ENCODE data around the gene ZNF428.
"Not testable (repeated sequence)": the region's sequence is repeated elsewhere in the genome, so short reads cannot be mapped to it uniquely, and the experiment has no call there.

The ZNF428 gene, protein sequence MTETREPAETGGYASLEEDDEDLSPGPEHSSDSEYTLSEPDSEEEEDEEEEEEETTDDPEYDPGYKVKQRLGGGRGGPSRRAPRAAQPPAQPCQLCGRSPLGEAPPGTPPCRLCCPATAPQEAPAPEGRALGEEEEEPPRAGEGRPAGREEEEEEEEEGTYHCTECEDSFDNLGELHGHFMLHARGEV

GRCh38 chr19:43619262-43620060, at the start of gene ZNF428:
Gene ZNF428 (minus strand): TSS chr19:43619629. CDS start chr19:43614304, 5,325 bp downstream.
- peak; percentile 10 for DNase-seq (ENCODE audit: low read depth)

DNA sequence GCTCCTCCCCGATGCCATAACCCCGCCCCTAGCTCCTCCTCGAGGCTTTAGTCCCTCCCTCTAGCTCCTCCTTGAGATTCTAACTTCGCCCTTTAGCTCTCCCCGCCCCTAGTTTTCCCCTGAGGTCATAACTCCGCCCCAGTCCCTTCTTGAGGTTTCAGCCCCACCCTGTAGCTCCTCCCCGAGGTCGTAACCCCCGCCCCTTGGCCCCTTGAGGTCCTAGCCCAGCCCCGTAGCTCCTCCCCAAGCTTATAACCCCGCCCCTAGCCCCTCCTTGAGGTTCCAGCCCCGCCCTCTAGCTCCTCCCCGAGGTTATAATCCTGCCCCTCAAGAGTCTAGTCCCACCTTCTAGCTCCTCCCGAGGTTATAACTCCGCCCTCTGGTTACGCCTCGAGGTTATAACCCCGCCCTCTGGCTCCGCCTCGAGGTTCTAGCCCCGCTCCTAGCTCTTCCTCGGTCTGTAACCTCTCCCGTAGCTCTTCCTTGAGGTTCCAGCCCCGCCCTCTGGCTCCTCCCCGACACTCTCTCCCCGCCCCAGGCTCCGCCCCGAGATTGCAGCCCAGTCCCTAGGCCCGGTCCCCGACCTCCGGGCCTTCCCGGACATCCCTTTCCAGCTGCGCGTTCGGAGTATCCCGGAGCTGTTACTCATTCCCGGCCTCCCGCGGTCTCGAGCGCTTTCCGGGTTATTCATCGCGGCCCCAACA, 49.1 kb upstream of the ZNF428 start:
- DNase-seq (ENCODE audit: low read depth), result peak; percentile 99

- no peak for DNase-seq (ENCODE audit: low read depth)
Measured at GRCh38 chr19:43667876-43668405, 48.5 kb upstream of the ZNF428 start.

GRCh38 chr19:43667126-43667875, 47.9 kb upstream of the ZNF428 start:
- no peak for DNase-seq (ENCODE audit: low read depth)

- no peak for DNase-seq (ENCODE audit: low read depth)
Measured at GRCh38 chr19:43664018-43664417, 44.6 kb upstream of the ZNF428 start.

GRCh38 chr19:43662487-43662886, 43.1 kb upstream of the ZNF428 start:
- no peak for DNase-seq (ENCODE audit: low read depth)

GRCh38 chr19:43660971-43661360, 41.5 kb upstream of the ZNF428 start:
- DNase-seq (ENCODE audit: low read depth), result no peak

DNA sequence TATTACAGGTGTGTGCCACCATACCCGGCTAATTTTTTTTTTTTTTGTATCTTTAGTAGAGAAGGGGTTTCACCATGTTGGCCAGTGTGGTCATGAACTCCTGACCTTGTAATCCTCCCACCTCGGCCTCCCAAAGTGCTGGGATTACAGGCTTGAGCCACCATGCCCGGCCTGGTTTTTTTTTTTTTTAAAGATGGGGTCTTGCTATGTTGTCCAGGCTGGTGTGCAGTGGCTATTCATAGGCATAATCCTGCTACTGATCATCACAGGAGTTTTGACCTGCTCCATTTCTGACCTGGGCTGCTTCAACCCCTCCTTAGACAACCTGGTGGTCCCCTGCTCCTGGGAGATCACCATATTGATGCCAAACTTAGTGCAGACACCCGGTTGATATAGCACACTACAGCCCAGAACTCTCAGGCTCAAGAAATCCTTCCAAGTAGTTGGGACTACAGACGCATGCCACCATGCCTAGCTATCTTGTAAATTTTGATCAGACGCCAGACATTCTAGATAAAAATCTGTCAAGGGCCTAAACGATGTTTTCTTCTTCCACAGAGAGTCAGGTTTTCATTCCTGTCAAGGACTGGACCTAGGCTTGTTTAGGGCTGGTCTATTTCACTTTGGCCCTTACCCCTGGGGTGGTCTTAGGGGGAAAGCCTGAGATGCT, 41.0 kb upstream of the ZNF428 start:
- no peak for DNase-seq (ENCODE audit: low read depth)

DNA sequence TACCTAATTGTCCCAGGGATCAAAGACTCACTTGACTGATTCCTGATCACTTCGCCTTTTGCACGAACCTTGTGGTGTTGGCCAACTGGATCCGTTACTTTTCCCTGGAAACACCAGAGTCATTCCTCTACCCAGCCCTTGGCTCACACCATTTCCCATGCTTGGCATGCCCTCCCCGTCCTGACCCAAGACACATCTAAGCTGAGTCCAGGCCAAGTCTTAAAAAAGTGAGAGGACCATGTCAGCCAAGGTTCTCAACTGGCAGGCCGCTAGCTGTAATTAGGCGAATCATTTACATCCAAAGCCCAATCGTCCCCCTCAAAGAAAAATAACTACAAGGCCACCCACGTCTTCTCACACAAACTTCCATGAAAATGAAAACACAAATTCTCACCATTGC, 39.1 kb upstream of the ZNF428 start:
- no peak for DNase-seq (ENCODE audit: low read depth)

- DNase-seq (ENCODE audit: low read depth), result no peak
Measured at GRCh38 chr19:43658001-43658400, 38.6 kb upstream of the ZNF428 start.

DNA sequence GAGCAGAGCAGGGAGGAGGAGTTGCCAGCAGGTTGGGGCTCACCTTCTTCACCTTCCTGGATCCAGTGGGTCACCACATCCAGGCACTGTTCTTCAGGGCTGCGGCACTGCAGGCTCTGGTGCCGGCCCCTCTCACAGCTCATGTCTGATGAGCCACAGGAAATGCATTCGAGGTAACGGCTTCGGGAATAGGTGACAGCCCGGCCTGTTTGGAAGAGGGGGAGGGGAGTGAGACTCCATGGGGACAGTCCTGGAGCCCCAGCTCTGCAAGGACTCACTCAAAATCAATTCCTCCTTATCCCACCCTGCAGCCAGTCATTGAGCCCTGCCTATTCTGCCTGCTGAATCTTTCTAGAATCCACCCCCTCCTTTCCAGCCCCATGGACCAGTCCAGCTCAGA, 37.0 kb upstream of the ZNF428 start:
- no peak for DNase-seq (ENCODE audit: low read depth)

GRCh38 chr19:43652546-43652874, 33.1 kb upstream of the ZNF428 start:
- DNase-seq (ENCODE audit: low read depth), result no peak

DNA sequence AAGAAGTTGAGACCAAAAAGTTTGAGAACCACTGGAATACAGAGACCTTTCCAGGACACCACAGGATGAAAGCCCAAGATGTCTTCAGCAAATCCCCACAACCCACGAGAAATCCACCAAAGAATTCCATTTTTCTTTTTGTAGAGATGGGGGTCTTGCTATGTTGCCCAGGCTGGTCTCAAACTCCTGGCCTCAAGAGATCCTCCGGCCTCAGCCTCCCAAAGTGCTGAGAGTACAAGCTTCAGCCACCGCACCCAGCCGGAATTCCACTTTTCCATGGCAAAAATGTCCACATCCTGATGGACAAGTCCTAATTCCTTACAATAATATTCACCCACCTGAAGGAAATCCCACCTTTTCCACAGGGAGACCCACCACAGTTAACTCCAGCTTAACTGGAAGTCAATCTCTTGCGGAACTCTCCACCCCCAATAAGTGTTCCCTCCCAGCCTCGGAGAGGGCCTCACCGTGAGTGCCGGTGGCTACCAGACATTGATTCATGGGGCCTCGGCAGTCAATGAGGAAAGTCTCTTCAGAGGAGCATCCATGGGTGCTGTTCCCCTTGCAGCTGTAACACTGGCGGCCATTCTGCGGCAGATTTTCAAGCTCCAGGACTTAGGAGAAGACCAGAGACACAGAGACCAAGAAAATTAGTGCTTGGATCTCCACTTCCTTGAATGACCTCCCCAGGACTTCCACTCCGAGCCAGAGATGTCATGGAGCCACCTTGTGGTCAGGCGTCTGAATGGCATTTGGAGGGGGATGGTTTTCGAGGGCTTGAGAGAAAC, 32.5 kb upstream of the ZNF428 start:
- no peak for DNase-seq (ENCODE audit: low read depth)

DNA sequence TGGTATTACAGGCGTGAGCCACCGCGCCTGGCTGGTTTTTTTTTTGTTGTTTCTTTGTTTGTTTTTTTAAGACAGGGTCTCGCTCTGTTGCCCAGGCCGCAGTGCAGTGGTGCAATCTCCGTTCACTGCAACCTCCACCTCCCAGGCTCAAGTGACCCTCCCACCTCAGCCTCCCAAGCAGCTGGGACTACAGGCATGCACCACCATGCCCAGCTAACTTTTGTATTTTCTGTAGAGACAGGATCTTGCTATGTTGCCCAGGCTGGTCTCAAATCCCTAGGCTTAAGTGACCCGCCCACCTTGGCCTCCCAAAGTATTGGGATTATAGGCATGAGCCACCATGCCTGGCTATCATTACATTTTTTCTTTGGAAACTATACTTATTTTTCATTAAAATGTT, 30.8 kb upstream of the ZNF428 start:
- DNase-seq (ENCODE audit: low read depth), result not testable (repeated sequence)

GRCh38 chr19:43649514-43649913, 30.1 kb upstream of the ZNF428 start:
- no peak for DNase-seq (ENCODE audit: low read depth)

DNA sequence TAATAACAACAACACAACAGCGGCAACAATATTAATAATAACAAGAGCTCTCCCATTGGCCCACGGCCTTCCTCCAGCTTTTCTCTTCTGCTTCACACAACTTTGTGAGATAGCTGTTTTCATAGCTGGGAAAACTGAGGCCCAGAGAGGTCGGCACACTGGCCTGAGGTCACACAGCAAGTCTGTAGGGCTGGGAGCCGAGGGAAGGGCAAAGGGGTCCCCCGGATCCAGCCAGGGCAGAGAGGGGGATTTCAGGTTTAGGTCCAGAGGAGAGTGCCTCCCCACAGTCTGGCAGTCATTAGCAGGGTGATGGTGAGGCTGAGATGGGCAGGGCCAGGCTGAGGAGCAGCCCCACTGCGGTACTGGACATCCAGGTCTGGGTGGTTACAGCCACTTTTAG, 29.2 kb upstream of the ZNF428 start:
- no peak for DNase-seq (ENCODE audit: low read depth)

GRCh38 chr19:43644181-43644580, 24.8 kb upstream of the ZNF428 start:
- no peak for DNase-seq (ENCODE audit: low read depth)

GRCh38 chr19:43643326-43643725, 23.9 kb upstream of the ZNF428 start:
- no peak for DNase-seq (ENCODE audit: low read depth)

DNA sequence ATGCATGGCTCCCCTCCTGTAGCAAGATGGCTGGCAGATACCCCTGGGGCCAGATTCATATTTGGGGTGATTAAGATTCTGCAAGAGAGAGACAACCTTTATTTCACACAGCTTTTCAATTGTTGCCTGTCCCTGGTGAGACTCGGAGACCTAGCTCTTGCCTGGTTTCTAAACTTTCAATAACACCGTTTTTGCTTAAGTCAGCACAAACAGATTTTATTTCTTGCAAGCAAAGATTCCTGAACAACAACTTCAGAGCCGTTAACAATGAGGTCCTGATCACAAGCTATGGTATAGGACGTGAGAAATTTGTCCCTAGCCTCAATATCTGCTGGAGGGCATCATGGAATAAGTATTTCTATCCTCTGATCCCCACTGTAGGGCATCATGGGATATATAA, 23.1 kb upstream of the ZNF428 start:
- DNase-seq (ENCODE audit: low read depth), result no peak

DNA sequence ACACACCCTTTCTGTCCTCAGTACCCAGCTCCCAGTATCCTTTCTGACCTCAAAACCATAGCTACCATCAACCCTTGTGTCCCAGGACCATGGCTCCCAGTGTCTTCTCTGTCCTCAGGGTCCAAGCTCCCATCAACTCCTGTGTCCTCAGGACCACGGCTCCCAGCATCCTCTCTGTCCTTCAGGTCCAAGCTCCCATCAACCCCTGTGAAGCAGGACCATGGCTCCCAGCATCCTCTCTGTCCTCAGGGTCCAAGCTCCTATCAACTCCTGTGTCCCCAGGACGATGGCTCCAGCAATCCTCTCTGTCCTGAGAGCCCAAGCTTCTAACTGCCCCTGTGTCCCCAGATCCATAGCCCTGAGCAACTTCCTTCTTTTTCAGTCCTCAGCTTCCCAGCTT, 21.9 kb upstream of the ZNF428 start:
- DNase-seq (ENCODE audit: low read depth), result no peak

- no peak for DNase-seq (ENCODE audit: low read depth)
Measured at GRCh38 chr19:43640424-43640757, 21.0 kb upstream of the ZNF428 start.
